GM12873 (cell line): ENCODE data around the gene IRF4.

Source experiments
- TF ChIP-seq, protein P1 (sequence below): IDR thresholded peaks from 2 replicates; pipeline ENCODE4 v1.5.1; 2012; ENCODE audit warnings: low read depth, mild to moderate bottlenecking, moderate library complexity, low read length, control low read depth; ENCODE audit not compliant: insufficient read depth; ENCODE audit errors: missing control alignments

The IRF4 gene

DNA sequence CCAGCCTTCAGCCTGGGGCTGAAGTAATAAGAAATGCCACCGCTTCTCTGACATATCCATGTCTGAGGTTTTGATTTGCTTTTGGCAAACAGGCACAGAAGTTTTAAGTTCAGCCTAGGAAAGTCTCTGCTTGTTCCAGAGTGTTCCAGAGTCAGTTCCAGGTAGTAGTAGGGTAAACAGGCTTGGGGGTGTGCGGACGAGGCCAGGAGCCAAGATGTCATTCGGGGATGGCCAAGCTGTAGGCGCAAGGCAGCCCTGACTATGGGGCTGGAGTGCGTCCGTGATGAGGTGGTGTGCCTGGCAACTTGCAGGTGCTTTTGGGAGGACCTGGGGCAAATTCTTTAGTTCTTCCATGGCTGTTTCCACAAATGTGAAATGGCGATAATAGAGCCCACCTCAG lies 60.3 kb downstream of the IRF4 start:
- TF ChIP-seq, protein P1, sequence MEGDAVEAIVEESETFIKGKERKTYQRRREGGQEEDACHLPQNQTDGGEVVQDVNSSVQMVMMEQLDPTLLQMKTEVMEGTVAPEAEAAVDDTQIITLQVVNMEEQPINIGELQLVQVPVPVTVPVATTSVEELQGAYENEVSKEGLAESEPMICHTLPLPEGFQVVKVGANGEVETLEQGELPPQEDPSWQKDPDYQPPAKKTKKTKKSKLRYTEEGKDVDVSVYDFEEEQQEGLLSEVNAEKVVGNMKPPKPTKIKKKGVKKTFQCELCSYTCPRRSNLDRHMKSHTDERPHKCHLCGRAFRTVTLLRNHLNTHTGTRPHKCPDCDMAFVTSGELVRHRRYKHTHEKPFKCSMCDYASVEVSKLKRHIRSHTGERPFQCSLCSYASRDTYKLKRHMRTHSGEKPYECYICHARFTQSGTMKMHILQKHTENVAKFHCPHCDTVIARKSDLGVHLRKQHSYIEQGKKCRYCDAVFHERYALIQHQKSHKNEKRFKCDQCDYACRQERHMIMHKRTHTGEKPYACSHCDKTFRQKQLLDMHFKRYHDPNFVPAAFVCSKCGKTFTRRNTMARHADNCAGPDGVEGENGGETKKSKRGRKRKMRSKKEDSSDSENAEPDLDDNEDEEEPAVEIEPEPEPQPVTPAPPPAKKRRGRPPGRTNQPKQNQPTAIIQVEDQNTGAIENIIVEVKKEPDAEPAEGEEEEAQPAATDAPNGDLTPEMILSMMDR = no peak

DNA sequence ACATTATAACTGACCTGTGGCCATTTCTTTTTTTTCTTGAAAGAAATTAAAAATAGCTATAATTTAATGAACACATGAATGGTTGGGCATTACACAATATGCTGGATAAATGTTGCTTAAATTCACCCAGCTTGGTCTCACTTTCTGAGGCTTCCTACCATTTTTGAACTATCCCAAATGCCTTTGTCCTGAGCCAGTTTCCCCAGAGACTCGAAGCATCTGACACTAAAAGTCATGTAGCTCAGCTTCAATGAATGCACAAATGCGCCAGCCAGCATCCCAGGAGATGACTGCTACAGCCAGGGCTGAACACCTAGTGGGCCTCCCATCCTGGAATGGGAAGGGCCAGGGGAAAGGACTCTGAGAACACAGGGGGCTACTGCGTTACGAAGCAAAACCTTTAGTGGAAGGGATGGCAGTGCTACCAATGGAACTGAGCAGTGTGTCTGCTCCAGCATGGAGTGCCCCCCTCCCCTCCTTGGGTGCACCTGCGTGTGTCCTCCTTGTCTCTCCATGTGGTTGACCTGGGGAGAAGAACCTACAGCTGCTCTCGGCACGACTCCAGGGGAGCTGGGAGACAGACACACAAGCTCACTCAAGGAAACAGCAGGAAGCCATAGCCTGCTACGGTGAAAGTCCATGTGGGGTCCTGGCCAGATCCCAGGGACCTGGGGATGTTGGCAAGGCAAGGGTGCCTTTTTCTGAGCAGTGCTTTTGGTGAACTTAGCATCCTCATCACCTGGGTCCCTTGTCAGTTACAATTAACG lies 60.9 kb downstream of the IRF4 start:
- TF ChIP-seq, protein P1 = no peak

DNA sequence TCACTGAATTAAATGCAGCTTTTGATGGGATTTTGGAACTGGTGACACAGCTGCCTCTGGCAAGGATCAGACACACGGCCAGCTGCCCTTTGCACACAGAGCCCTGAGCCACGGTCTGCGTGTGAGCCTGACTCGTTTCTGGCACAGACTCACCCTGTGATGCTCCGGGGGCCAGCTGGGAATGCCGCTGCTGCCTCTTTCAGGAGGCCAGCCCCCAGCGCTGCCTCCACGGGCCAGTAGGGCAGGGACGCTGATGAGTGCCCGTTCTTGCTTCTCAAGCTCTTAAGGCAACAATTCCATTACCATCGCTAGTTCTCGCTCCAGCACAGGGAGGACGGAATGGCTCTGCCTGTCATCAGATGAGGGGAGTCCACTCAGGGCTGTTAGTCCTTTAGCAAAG lies 61.6 kb downstream of the IRF4 start:
- TF ChIP-seq, protein P1 = no peak

DNA sequence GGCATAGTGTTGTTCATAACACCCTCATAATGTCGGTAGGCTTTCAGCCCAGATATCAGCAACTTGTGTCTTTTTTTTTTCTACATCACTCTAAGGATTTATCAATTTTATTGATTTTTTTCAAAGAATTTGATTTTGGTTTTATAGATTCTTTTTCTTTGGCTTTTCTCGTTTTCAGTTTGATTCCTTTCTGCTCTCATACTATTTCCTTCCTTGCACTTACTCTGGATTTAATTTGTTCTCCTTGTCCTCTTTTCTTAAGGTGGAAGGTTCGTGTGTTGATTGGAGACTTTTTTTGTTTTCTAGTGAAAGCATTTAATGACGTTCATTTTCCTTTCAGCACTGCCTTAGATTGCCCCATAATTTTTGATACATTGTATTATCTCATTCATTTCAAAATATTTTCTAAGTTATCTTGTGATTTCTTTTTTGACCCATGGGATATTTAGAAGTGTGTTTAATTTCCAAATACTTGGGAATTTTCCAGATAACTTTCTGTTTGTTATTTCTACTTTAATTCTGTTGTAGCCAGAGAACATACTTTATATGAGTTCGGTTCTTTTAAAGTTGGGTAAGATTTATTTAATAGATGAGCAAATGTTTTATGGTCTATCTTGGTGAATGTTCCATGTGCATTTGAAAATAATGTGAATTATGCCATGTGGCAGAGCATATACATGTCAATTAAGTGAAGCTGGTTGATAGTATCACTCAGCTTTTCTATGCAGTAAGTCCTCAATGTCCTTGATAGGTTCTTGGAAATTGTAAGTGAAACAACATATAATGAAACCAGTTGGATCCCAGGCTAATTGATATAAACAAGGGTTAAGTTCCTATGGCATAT lies 62.8 kb downstream of the IRF4 start:
- TF ChIP-seq, protein P1 = no peak

DNA sequence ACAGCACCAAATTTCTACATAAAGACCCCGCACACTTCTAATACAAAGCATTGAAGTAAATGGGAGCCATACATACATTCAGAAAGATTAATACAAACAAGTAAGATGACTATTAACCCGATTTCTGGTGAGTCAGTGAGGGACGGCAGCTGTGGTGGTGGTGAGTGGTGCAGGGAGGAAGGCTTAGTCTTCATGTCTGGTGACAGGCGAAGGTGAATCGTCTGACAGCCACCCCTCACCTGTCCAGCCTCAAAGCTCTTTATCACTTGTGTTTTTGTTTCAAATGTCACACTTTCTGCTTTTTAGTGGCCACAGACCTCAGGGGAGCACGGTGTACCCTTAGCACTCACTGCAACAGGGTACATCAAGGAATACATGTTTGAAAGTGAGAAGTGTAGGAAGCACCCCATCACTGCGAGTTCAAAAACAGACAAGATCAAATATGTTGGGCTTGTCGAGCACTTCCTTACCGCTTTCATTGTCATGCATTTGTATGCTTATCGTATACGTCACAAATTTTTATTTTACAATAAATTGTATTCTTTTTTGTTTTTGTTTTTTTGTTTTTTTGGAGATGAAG lies 63.5 kb downstream of the IRF4 start:
- TF ChIP-seq, protein P1 = no peak

DNA sequence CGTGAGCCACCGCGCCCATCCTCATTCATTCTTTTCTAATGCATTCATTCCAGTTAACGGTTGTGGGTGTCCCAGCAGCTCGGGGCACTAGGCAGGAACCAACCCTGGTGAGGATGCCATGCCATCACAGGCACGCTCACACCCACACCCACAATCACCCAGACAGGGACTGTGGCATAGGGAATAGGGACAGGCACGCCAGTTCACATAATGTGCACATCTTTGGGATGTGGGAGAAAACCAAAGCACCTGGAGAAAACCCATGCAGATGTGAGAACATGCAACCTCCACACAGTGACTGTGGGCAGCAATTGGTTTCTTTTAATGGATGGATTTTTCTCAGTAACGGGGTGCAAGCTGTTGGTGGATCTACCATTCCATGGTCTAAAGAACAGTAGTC lies 64.3 kb downstream of the IRF4 start:
- TF ChIP-seq, protein P1 = no peak

DNA sequence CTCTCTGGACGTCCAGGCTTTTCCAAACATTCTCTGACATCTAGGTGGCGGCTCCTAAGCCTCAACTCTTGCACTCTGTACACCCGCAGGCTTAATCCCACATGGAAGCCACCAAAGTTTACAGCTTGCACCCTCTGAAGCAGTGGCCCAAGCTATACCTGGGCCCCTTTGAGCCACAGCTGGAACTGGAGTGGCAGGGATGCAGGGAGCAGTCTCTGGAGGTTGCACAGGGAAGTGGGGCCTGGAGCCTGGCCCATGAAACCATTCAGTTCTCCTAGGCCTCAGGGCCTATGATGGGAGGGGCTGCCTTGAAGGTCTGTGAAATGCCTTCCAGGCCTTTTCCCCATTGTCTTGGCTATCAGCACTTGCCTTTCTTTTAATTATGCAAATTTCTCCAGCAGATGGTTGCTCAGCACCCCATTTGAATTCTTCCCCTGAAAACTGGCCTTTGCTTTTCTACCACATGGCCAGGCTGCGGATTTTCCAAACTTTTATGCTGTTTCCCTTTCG lies 64.9 kb downstream of the IRF4 start:
- TF ChIP-seq, protein P1 = no peak
